Peyer's patch (tissue), 4 donors: ENCODE results near the gene GTF2E1.

Experiments
- POLR2A ChIP-seq, 2 donors: fragments of 450-650 bp; IDR thresholded peaks; one replicate each; pipeline ENCODE4 v1.5.1; 2017; ENCODE audit warnings: antibody characterized with exemption in 2 of 2, mild to moderate bottlenecking in 2 of 2, moderate library complexity in 2 of 2
- TF ChIP-seq, protein P1 (sequence below), 6 experiments: fragments of 450-650 bp in 4 of 6; fragments of 200-600 bp in 2 of 6; sonication (generic) in 1 of 6; IDR thresholded peaks; one replicate each; pipeline ENCODE4 v1.5.1; 2017 to 2019; ENCODE audit warnings: antibody characterized with exemption in 6 of 6, mild to moderate bottlenecking in 3 of 6, moderate library complexity in 1 of 6

- TF ChIP-seq, protein P1, sequence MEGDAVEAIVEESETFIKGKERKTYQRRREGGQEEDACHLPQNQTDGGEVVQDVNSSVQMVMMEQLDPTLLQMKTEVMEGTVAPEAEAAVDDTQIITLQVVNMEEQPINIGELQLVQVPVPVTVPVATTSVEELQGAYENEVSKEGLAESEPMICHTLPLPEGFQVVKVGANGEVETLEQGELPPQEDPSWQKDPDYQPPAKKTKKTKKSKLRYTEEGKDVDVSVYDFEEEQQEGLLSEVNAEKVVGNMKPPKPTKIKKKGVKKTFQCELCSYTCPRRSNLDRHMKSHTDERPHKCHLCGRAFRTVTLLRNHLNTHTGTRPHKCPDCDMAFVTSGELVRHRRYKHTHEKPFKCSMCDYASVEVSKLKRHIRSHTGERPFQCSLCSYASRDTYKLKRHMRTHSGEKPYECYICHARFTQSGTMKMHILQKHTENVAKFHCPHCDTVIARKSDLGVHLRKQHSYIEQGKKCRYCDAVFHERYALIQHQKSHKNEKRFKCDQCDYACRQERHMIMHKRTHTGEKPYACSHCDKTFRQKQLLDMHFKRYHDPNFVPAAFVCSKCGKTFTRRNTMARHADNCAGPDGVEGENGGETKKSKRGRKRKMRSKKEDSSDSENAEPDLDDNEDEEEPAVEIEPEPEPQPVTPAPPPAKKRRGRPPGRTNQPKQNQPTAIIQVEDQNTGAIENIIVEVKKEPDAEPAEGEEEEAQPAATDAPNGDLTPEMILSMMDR (IDR thresholded peaks at IDR 0.05) = no peak
- TF ChIP-seq POLR2A (IDR thresholded peaks at IDR 0.05) = no peak
Measured at GRCh38 chr3:120816728-120817127, 74.2 kb downstream of the GTF2E1 start.
